HS-27A (cell line): Measurements from ENCODE around the gene NCS1.

Source experiments
- DNase-seq: peaks from one replicate; pipeline ENCODE4 v3.0.0-alpha.2; 2012; ENCODE audit warnings: low read depth, missing footprints

NCS1 gene

DNA sequence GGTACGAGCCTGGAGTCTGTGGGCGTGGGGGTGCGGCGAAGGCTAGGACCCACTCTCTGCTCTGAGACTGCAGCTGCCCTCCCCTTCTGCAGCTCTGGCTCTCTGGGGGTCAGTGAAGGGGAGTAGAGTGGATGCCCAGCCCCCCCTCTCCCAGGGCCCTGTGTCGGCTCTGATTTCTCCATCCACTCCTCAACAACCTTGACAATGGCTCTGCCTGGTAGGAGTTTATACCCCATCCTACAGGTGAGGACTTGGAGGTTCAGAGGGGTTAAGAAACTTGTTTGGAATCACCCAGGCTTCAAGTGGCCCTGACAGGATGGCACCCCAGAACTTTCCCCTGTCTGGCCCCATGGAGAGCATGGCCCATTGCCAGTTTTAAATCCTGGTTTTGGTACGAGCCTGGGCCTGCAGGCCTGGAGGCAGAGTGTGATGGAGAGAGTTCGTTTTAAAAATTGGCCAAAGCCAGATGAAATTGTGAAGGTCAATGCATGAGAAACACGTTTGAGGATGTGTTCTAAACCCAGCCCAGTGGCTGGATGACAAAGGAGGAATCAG, 22.3 kb downstream of the NCS1 start:
- DNase-seq = no peak

DNA sequence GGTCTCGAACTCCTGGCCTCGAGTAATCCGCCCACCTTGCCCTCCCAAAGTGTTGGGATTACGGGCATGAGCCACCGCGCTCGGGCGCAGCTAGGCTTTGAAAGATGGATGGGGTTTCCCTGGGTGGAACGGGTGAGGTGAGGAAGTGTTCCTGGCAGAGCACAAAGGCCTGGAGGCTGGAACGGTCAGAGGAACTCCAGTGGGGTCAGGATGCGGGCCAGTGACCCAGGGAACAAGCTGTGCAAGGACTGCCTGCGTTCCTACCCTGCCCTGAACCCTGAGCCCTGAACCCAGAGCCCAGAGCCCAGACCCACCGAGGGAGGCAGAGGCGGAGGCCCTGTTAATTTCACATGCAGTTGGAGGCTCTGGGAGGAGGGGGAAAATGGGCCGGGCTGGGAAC, 23.4 kb downstream of the NCS1 start:
- DNase-seq = no peak

DNA sequence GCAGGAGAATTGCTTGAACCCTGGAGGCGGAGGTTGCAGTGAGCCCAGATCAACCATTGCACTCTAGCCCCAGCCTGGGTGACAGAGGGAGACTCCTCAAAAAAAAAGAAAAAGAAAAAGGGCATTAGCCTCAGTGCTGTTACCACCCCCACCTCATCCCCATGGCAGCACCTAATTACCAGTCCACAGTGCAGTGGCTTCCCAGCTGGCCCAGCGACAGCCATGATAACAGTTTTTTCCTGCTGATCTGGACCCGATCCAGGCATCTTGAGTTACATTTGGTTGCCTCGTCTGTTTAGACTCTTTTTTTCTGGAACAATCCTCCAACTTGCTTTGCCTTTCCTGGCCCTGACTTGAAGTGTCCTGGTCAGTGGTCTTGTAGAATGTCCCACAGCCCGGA, 24.4 kb downstream of the NCS1 start:
- DNase-seq = no peak

DNA sequence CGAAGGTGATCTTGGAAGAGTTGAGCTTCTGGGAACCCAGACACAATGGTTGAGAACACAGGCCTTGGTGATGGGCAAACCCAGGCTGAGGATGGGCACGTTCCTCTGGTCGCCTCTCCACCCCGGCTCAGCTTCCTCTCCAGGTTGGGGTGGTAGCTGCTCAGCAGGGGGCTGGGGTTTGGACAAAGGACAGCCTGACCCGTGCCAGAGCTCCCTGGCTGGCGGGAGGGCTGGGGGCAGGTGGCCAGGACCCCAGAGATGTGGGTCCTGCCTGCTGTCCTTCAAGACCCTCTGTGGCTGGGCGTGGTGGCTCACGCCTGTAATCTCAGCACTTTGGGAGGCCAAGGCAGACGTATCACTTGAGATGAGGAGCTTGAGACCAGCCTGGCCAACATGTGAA, 25.2 kb downstream of the NCS1 start:
- DNase-seq = no peak

DNA sequence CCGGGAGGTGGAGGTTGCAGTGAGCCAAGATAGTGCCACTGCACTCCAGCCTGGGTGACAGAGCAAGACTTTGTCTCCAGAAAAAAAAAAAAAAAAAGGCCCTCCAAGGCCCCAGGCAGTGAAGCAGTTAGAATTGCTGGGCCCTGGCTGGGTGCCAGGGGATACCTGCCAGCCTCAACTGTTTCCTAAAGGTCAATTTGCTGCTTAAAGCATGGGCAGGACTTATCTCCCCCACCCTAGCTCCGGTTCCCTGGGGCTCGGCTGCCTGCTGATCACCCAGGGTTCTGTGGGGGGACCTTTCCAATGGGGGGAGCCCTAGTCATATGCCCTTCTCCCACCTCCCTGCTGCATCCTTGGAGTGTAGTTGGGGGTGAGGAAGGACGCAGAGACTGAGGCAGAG, 25.7 kb downstream of the NCS1 start:
- no peak for DNase-seq

DNA sequence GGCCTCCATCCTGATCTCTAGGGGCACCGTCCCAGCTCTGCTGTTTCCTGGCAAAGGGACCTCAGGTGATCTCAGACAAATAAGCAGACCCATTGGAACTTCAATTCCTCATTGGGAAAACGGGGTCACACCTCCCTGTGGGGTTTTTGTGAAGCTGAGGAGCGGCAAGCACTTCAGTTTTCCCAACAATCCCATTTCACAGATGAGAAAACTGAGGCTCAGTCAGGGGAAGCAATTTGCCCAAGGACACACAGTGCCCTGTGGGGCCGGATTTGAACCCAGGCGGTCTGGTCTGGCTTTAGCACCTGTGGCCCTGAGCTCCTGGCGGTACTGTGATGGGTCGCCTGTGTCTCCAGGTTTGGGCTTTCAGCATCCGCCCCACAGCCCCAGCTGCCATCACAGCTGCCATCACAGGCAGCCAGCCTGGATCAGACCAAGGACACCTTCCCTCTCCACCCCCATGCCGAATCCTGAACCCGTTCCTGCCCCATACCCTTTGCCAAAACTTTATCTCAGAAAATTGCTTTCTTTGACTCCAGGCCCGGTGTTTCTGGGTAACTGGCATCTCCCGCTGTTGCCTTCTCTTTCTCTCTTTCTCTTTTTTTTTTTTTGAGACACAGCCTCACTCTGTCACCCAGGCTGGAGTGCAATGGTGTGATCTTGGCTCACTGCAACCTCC, 26.4 kb downstream of the NCS1 start:
- no peak for DNase-seq

DNA sequence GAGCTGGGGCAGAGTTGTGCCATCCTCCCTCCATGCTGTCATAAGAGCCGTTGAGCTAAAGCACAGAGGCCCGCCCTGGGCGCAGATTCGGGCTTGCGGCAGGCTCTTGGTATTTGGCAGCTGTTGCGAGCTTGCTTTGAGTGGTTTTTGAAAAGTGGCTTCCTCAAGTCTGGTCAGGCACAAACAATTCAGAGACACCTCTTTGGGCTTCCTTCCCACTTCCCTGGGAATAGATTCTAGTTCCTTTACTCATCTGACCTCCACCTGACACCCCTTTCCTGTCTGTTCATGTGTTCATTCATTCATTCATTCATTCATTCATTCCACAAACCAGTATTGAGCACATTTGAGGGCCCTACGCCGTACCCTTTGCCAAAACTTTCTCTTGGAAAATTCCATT, 27.4 kb downstream of the NCS1 start:
- no peak for DNase-seq

DNA sequence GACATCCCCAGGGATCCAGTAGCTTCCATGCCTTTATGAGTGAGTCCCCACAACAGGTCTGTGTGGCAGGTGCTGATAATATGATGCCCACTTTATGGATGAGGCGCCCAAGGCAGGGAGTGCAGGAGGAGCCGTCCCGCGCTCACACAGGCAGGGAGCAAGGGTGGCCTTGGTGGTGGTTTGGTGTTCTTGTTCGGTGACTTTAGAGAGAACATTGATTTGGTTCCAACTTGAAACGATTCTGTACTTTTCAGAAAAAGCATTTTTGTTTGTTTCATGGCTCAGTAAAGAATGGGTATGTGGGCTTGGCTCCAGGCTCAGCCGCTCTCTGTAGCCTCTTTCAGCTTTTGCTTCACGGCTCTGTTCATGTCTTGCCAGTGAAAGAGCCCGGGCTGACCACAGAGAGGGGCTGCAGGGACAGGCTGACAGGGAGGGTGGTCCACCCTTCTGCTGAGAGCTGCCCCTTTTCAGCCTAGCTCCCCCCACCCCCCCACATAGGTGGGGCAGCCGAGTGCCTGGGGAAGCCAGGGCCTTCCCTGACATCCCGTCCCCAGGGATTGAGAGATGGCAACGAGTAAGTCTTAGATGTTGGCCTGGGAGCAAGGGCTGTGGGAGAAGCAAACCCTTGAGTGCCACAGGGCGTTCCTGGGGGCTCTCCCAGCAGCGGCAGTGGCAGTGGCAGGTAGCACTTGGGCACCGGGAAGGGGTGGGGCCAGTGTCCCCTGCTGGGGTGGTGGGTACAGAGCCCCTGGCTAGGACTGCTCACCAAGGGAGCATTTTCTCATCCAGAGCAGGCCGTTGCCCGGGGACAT, 28.0 kb downstream of the NCS1 start:
- DNase-seq = no peak

DNA sequence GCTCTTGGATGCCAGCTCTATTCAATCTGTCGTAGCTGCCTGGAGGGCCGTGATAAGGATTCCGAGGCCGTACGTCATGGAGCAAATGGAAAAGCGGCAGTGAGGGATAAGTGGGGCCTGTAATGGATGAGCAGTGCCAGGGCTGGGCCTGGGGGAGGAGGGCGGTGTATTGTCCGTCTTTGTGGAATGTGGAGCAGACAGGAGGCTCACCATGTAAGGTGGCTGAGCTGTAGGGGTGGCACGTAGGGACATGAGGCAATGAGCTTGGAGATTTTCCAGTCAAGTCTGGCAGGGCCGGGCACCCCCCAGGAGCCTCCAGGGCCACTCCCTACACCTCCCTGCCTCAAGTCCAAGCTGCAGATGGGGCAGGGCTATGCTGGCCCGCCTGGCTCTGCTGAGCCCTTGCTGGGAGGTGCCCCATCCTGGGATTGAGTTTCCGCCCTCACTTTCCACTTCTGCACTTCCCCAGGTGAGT, 29.2 kb downstream of the NCS1 start:
- no peak for DNase-seq

DNA sequence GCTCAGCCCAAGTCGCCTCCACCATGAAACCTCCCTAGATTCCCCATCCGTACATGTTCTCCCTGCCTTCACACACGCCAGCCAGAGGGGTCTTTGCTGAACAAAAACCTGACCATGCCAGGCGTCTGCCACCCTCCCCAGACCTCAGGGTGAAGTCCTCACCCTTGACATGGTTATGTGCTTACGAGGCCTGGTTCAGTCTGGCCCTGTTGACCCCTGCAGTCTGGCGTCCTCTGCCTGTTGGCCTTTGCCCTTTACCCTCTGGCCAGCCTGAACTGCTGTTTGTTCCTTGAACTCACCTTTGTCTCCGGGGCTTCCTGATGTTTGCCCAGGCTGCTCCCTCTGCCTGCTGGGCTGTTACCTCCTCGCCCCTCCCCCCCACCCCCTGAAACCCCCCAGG, 29.8 kb downstream of the NCS1 start:
- DNase-seq = no peak

DNA sequence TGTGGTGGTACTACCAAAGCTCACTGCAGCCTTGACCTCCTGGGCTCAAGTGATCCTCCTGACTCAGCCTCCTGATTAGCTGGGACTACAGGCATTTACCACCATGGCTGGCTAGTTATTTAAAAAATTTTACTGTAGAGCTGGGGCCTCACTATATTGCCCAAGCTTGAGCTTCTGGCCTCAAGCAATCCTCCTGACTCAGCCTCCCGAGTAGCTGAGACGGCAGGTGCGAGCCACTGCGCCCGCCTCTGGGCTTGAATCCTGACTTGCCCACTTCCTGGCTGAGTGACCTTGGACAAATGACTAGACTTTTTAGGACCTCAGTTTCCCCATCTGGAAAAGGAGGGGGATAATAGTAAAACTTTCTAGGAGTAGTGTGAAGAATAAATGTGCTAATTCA, 32.1 kb downstream of the NCS1 start:
- DNase-seq = no peak

DNA sequence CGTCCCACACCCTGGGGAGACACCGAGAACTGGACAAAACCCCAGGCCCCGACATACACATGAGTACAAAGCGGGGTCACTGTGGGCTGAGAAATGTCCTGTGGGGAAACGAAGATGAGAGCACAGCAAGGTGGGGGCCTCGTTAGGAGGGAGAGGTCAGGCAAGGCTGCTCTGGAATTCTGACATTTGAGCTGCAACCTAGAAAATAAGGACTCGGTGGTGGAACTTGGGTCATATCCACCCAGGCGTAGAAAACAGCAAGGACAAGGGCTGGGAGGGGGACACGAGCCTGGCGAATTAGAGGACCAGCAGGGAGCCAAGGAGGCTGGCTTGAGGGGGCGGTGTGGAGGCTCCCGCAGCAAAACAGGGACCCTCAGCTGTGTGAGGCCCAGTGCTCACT, 32.8 kb downstream of the NCS1 start:
- no peak for DNase-seq

DNA sequence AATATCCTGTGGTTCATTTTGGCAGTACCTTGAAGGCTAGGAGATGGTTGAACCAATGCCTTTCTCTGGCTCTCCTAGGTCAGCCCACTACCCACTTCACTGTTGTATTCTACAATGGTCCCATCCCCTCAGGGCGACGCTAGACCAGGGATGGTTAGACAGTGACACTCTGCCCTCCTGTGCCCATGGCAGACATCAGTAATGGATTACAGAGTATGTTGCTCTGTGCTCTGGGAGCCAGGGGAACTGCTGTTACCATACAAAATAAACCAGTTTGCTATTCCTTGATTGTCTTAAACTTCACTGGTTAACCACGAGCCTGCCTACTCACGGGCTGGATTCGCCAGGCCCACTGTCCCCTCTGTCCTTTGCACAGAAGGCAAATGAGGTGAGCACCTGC, 33.7 kb downstream of the NCS1 start:
- no peak for DNase-seq

DNA sequence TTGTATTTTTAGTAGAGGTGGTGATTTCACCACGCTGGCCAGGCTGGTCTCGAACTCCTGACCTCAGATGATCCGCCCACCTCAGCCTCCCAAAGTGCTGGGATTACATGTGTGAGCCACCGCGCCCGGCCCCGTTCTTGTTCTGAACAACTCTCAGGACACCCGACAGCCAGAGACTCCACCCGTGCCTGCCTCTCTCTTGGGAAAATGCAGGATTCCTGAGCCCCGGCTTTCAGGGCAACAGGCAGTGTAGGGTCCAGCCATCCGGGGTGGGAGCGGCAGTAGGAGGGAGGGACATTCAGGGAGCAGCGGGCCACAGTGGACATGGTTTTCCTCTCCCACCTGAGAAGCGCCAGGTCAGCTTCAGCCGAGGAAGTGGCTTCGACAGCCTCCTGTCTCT, 34.4 kb downstream of the NCS1 start:
- DNase-seq = no peak

DNA sequence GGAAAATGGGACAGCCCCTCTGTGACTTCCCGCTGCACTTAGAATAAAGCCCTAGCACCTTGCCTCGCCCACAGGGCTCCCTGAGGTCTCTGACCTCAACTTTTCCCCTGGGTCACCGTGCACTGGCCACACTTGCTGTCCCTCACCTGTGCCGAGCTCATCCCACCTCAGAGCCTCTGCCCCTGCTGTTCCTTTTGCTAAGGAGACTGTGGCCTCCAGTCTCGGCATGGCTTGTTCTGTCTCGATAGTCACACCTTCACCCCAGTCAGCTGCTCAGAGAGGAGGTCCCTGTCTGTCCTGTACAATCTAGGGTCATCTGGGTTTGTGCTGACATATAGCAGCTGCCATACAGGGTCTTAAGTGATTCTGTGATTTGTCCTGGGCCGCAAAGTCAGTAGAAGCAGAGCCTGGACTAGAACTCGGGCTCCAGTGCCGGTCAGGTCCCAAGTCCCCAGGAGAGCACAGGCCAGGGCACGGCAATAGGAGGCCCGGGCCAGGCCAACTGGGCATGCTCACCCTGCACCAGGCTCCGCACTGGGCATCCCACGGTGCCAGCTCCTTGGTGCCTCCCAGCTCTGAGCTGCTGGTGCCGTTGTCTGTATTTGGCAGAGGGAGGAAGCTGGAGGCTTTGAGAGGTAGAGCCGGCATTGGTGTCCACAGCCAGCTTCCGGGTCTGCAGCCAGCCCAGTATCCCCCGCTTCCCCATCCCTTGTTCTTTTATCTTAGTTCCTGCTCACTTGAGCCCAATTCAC, 35.2 kb downstream of the NCS1 start:
- no peak for DNase-seq

DNA sequence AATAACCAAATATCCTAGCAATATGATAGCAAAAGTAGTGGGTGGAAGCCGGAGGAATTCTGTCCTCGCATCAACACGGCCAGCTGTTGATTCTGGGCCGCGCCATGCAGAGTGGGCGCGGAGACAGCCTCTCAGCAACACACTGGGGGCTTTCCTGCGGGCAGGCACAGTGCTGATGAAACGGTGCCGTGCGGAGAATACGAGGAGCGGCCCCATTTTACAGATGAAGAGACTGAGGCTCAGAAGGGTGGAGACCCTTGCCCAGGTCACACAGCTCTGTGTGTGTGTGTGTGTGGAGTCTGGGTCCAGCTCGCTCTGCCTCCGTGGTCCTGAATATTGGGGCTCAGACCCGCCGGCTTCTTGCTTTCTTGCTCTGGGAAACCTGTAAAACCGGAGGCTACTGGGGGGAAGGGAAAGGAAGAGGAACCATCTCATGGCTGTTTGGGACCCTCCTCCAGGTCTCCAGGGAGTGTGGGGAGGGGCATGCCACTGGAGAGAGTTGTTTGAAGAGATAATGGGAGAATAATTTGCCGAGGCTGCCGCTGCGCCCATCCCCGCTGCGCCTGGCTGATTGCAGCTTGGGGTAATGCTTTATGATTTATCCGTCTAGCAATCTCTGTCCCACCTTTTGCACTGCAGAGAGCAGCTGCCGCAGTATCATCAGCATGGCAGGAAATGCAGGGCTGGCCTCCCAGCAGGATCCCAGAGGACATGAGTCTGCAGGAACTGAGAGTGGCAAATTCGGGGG, 36.6 kb downstream of the NCS1 start:
- DNase-seq = no peak

DNA sequence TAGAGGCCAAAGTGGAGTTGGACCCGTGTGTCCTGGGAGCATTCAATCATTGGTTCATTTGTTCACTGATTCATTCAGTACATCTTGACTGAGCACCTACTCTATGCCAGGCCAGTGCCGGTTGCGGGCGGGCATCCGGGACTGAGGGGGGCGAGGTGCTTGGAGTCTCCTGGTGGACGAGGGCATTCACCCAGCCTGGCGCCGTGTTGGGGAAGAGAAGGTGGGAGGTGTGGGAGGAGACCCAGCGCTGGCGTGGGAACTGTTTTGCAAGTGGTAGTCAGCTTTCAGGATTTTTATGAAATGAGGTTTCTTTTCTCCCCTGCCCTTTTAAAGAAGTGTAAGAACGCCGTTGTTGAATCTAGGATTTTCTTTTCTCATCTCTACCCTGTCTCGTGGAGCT, 37.2 kb downstream of the NCS1 start:
- no peak for DNase-seq

DNA sequence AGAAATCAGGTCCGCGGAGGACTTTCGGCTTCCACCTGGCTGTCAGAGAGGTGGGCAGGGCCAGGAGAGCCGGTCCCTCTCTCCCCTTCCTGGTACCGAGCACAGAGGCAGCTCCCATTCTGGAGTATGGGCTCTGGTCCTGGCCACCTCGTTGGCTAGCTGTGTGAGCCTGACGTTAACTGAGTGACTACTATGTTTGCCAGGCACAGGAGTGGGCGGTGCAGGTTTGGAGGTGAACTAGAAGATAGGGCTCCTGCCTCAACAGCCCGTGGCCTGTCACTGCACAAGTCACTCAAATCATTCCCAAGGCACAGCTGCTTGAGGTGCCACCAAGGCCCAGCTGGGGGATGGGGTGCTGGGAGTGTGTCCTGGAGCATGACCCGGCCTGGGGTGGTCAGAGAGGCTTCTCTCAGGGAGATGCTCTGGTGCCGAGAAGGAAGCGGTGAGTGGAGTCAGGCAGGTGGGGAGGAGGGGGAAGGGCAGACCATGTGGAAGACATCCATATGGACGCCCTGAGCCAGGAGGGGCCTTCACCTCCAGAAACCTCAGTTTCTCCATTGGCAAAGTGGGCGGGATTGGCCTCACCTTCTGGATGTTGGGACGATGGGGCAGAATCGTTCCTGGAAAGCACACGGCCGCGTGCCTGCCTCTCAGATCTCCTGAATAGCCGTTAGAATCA, 39.5 kb downstream of the NCS1 start:
- no peak for DNase-seq

DNA sequence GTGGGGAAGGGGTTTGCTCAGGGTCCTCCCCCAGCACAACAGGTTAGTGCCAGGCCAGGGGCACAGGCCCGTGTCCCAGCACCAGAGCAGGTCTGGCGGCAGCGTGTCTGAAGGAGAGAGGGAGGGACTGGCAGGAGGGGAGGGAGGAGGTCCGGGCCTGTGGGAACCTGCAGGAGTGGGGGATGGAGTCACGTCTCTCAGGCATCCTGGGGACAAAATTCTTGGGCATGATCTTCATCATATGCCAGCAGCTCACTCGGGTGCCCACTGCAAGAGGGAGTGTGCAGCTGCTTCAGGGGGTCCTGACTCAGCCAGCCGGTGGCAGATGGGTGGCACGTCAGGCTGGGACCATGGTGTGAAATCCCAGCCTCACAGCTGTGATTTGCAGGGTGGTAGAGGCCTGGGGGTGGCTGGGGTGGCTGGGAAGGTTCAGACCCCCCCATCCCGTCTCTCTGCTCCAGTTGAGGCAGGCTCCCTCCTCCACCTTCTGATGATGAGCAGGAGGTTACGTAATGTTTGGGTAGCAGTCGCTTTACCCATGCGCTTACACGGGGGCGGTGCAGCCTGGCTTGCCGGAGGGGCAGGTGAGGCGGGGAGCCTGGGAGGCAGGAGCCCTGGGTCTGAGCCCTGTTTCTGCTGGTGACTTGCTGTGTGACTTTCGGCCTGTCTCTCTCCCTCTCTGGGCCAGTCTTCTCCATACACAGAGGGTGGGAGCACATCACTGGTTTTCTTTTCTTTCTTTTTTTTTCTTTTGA, 40.5 kb downstream of the NCS1 start:
- DNase-seq = no peak

DNA sequence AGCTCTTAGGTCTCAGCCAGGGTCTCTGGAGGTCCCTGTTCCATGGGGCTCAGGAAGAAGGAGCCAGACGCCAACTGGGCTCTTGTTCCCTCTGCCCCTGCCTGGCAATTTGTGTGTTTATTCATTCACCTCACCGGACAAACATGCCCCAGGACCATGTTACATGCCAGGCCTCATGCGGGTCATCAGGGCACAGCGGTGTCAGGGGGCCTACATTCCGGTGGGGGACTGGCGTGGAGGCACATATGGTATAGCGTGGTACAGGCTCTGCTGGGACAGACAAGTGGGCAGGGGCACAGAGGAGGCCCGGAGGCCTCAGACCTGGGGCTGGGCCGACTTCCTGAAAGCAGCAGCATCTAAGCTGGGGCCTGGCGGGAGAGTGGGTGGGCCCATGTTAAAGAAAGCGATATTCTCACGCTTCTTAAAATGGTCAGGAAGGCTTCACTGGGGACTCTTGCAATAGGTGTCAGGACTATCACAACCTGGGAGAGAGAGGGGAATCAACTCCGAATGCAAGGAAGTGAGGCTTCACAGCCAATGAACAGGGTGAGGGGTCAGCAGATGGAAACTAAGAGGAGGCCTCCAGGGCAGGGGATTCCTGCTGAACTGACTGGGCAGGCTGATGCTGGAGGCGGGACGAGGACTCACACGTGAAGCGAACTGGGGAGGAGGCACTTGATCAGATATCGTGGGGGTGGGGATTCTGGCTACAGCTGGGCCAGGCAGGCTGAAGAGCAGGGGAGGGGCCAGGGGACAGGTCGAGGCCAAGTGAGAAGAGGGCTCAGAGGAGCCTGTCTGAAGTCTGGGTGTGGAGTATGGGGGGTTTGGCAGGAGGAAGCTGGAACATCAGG, 41.9 kb downstream of the NCS1 start:
- DNase-seq = no peak
